Kidney epithelial cell (primary cell): Measurements from ENCODE around the gene COL17A1. TPM values are rescaled to one million over a fixed set of nuclear protein-coding genes. Genes with fewer than 3 reads are reported as not detected.

Source experiments
- DNase-seq: peaks from one replicate; pipeline ENCODE4 v3.0.0-alpha.2; 2010; ENCODE audit warnings: low read depth
- H3K27me3 ChIP-seq: 2 replicates; pipeline ENCODE4 v1.6.0; 2011; ENCODE audit warnings: low read length; ENCODE audit not compliant: control insufficient read depth, insufficient read depth
- H3K36me3 ChIP-seq: 2 replicates; pipeline ENCODE4 v1.5.1; 2011; ENCODE audit warnings: low read length; ENCODE audit not compliant: control insufficient read depth, insufficient read depth
- H3K4me3 ChIP-seq: 2 replicates; pipeline ENCODE4 v1.5.1; 2011; ENCODE audit warnings: low read depth, mild to moderate bottlenecking, control low read depth, low read length
- CTCF ChIP-seq: IDR thresholded peaks from 2 replicates; pipeline ENCODE4 v1.5.1; 2011; ENCODE audit warnings: mild to moderate bottlenecking, moderate library complexity, low read length, control low read depth, inconsistent platforms; ENCODE audit not compliant: insufficient read depth, poor library complexity, severe bottlenecking
- total RNA-seq: library from RNA; depleted of rRNA; stranded (reverse); fragments of >200 nt; gene quantifications from 2 replicates; pipeline ENCODE4 v1.2.3, GENCODE V29; 2015

Gene COL17A1
- total RNA-seq, 1 donor from 2014 or later, result 0.33 TPM

- TF ChIP-seq CTCF, result no peak
- Histone ChIP-seq H3K27me3 (no peaks in the 10 kb centered on the region), H3K36me3 (no peaks in the 10 kb centered on the region), H3K4me3 (no peak overlapping the region)
- no peak for DNase-seq
Observed at GRCh38 chr10:104028823-104029520, 56.7 kb downstream of the COL17A1 start.

- no peak overlapping the region for H3K4me3 ChIP-seq
- no peak for DNase-seq
- TF ChIP-seq CTCF, result peak; percentile 38
- no peaks in the 10 kb centered on the region for H3K36me3 ChIP-seq
- H3K27me3 ChIP-seq, result no peaks in the 10 kb centered on the region
Observed at GRCh38 chr10:104028146-104028545, 57.5 kb downstream of the COL17A1 start.

GRCh38 chr10:104026762-104027161 lies 58.9 kb downstream of the COL17A1 start:
- Histone ChIP-seq H3K36me3 (peaks cover 1% of the 10 kb centered on the region), H3K4me3 (no peak overlapping the region), H3K27me3 (no peaks in the 10 kb centered on the region)
- DNase-seq, result peak; percentile 62
- TF ChIP-seq CTCF, result no peak

- no peak overlapping the region for H3K4me3 ChIP-seq
- H3K36me3 ChIP-seq, result peaks cover 1% of the 10 kb centered on the region
- no peak for TF ChIP-seq CTCF
- no peak for DNase-seq
- H3K27me3 ChIP-seq, result no peaks in the 10 kb centered on the region
Observed at GRCh38 chr10:104025524-104025923, 60.2 kb downstream of the COL17A1 start.

- Histone ChIP-seq H3K36me3 (peaks cover 1% of the 10 kb centered on the region), H3K27me3 (no peaks in the 10 kb centered on the region), H3K4me3 (no peak overlapping the region)
- no peak for DNase-seq
- no peak for TF ChIP-seq CTCF
Observed at GRCh38 chr10:104022026-104022425, 63.7 kb downstream of the COL17A1 start.

GRCh38 chr10:104021246-104021645 lies 64.4 kb downstream of the COL17A1 start:
- H3K4me3 ChIP-seq, result no peak overlapping the region
- no peak for TF ChIP-seq CTCF
- no peak for DNase-seq
- H3K36me3 ChIP-seq, result peaks cover 1% of the 10 kb centered on the region
- H3K27me3 ChIP-seq, result no peaks in the 10 kb centered on the region
